NK-92 treated with Interleukin-12 subunit alpha and Interleukin-12 subunit beta, amount 100 ng/mL, for 24 hours (cell line): ENCODE data around the gene RAD51AP2.
"Not testable (repeated sequence)": the region's sequence is repeated elsewhere in the genome, so short reads cannot be mapped to it uniquely, and the experiment has no call there.

ENCODE experiments used
- DNase-seq: peaks from one replicate; lab custom pipeline; 2025; lab: John Stamatoyannopoulos, UW

The RAD51AP2 gene

GRCh38 chr2:17538022-17538843, 20.0 kb upstream of the RAD51AP2 start:
- DNase-seq = no peak

- no peak for DNase-seq
Observed at GRCh38 chr2:17536416-17536815, 18.2 kb upstream of the RAD51AP2 start.

GRCh38 chr2:17533546-17533945, 15.3 kb upstream of the RAD51AP2 start:
- DNase-seq = no peak

- DNase-seq = no peak
Observed at GRCh38 chr2:17529771-17530170, 11.5 kb upstream of the RAD51AP2 start.

GRCh38 chr2:17522303-17522702, 4.1 kb upstream of the RAD51AP2 start:
- no peak for DNase-seq

GRCh38 chr2:17521621-17522020, 3.4 kb upstream of the RAD51AP2 start:
- DNase-seq = no peak

- DNase-seq = no peak
Observed at GRCh38 chr2:17520761-17521160, 2.5 kb upstream of the RAD51AP2 start.

- no peak for DNase-seq
Observed at GRCh38 chr2:17519486-17519885, 1.2 kb upstream of the RAD51AP2 start.

- no peak for DNase-seq
Observed at GRCh38 chr2:17517481-17518211, 594 bp downstream of the RAD51AP2 start.

- no peak for DNase-seq
Observed at GRCh38 chr2:17515652-17516051, 2.6 kb downstream of the RAD51AP2 start.

- DNase-seq = no peak
Observed at GRCh38 chr2:17506736-17507616, 11.3 kb downstream of the RAD51AP2 start.

- DNase-seq = no peak
Observed at GRCh38 chr2:17497718-17498117, 20.5 kb downstream of the RAD51AP2 start.

- no peak for DNase-seq
Observed at GRCh38 chr2:17495590-17495989, 22.6 kb downstream of the RAD51AP2 start.

GRCh38 chr2:17490165-17490564, 28.1 kb downstream of the RAD51AP2 start:
- DNase-seq = not testable (repeated sequence)

GRCh38 chr2:17488610-17489009, 29.6 kb downstream of the RAD51AP2 start:
- DNase-seq = not testable (repeated sequence)

GRCh38 chr2:17483496-17483895, 34.7 kb downstream of the RAD51AP2 start:
- DNase-seq = no peak

- no peak for DNase-seq
Observed at GRCh38 chr2:17482651-17483050, 35.6 kb downstream of the RAD51AP2 start.

GRCh38 chr2:17479875-17480274, 38.4 kb downstream of the RAD51AP2 start:
- DNase-seq = no peak

GRCh38 chr2:17476830-17477229, 41.4 kb downstream of the RAD51AP2 start:
- DNase-seq = no peak

- no peak for DNase-seq
Observed at GRCh38 chr2:17476064-17476463, 42.2 kb downstream of the RAD51AP2 start.

- DNase-seq = no peak
Observed at GRCh38 chr2:17475286-17475685, 43.0 kb downstream of the RAD51AP2 start.

GRCh38 chr2:17471979-17472378, 46.3 kb downstream of the RAD51AP2 start:
- DNase-seq = no peak
